Ureter (tissue), 1 donor: Measurements from ENCODE around the gene CASKIN1. TPM values are rescaled to one million over a fixed set of nuclear protein-coding genes. Genes with fewer than 3 reads are reported as not detected.

ENCODE experiments used
- DNase-seq: peaks from one replicate; pipeline ENCODE4 v3.0.0-alpha.2; 2020; ENCODE audit warnings: low spot score
- total RNA-seq: library from RNA; stranded (reverse); gene quantifications from one replicate; pipeline ENCODE4 v1.2.4, GENCODE V29; 2023
- donor health status: DM: yes; HTN: yes; CAD: no.

The CASKIN1 gene
- total RNA-seq, 1 donor from 2014 or later, result 0.05 TPM

DNA sequence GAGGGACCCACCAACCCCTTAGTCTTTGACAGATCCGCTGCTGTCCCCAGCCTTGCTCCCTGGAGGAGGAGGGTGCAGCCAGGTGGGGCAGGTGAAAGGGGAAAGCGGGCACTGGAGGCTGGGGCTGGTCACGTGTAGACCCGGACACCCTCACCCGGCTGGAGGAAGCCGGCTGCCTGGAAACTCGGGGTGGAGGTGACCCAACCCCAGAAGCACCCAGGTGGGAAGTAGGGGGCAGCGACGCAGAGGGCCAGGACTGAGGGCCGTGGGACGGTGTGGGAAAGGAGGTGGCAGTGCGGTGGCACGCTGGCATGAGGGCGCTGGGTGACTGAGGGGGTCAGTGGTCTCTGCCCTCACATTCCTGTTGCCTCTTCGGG is 38.2 kb downstream of the CASKIN1 start:
- no peak for DNase-seq

- DNase-seq, result no peak
Measured at GRCh38 chr16:2157480-2158261, 38.7 kb downstream of the CASKIN1 start.

DNA sequence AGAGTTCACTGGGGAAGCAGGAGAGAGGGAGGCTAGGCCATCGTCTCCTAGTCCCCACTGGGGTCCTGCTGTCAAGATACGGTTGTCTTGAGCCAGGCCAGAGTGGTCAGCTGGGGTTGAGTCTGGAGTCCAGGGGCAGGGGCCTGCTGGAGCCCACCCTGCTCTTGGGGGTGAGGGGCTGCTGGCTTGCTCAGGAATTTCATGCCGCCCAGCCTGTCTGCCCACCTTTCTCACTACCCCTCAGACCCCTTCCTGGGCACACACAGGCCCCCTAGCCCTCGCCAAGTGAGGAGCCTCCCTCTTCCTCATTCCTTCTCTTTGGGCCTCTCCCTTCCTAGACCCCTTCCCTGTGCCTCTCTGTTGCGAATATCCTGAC is 39.6 kb downstream of the CASKIN1 start:
- no peak for DNase-seq

DNA sequence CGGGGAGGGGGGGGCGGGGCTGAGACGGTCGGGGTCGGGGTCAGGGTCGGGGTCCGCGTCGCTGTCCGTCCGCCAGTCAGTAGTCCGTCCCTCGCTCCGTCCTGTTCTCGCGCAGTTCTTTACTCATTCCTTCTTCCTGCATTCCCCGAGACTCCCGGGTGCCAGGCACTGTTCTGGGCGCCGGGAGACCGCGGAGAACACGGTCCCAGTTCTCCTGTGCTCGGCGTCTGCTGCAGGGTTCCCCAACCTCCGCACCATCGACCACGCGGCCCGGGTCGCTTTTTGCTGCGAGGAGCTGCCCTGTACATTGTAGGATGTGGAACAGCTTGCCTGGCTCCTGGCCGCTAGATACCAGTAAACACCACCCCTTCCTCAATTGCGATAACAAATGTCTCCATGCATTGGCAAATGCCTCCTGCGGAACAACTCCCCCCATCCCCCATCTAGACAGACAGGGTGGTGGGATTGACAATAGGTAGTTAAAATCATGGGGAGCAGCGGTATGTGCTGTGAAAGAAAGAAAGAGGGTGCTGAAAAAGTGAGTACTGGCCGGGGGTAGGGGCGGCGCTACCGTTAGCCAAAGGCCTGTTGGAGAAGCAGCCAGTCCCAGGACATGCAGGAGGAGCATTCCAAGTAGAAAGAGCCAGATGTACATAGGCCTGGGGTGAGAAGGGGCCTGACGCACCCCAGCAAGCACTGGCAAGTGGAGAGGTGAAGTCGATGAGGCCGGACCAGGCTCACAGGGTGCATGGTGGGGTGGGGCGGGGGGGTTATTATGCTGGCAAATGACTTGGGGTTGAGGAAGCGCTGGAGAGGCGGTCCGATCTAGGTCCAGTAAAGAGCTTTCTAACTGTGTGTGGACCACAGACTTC is 40.2 kb downstream of the CASKIN1 start:
- DNase-seq, result no peak

DNA sequence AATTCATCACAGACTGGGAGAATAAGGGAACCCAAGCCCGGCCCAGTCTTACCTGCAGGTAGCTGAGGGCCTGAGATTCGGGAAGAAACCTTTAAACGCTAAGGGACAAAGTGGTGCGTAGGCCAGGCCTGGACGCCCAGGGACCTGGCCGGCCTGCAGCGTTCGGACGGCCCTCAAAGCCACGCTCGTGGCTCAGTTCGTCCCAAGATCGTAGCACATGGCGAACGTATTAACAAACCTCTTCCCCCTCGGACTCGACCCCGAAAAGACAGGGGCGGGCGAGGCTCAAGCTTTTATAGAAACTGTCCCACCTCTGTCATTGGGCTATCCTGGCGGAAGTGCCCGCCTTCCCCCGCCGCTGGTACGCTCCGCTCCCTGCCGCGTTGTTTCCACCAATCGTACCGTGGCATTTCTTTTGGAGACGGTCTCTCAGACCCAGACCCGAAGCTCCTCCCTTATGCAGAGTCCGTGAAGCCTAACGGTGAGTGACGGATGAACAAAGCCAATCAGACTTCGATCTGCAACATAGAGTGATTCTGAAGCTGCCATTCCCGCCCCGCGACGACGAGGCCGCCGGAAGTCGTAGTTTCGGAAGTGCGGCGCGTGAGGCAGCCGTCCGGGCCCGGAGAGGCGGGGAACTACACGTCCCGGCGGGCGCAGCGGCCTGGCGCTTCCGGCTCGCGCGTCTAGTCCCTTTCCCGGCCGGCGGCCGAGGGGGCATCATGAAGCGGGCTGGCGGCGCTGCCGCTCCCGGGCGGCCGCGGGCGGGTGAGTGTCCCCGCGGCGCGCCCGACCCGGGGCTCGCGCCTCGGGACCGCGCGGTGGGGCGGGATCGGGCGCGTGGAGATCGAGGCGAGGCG is 41.1 kb downstream of the CASKIN1 start, which contains the start of gene TRAF7:
Gene TRAF7, plus strand, starts transcription at position 692 of the 860 bp plus-strand sequence. CDS start 8,139 bp downstream, outside the sequence.
- peak; percentile 100 for DNase-seq

DNA sequence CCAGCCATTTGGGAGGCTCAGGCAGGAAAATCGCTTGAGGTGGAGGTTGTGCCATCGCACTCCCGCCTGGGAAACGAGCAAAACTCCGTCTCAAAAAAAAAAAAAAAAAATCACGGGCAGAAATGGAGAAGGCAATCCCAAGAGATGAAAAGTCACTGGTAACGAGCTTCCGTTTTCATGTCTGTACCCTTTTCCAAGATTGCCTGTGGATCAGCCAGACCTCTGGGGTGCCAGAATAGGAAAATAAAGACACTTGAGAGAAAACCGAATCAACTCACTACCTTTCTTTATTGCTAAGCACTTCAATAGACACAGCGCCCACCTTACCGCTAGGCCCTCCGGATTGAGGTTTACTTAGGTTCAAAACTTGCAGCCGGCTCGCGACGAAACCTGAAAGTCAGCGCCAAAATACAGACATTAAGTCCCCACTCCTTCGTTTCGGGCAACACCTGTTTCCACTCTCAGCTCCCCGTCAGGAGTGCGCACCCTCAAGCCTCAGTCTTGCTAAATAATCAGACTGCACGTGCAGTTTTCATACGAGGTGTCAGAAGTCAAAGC is 41.8 kb downstream of the CASKIN1 start:
- DNase-seq, result no peak

- DNase-seq, result no peak
Measured at GRCh38 chr16:2152695-2153506, 43.5 kb downstream of the CASKIN1 start.

DNA sequence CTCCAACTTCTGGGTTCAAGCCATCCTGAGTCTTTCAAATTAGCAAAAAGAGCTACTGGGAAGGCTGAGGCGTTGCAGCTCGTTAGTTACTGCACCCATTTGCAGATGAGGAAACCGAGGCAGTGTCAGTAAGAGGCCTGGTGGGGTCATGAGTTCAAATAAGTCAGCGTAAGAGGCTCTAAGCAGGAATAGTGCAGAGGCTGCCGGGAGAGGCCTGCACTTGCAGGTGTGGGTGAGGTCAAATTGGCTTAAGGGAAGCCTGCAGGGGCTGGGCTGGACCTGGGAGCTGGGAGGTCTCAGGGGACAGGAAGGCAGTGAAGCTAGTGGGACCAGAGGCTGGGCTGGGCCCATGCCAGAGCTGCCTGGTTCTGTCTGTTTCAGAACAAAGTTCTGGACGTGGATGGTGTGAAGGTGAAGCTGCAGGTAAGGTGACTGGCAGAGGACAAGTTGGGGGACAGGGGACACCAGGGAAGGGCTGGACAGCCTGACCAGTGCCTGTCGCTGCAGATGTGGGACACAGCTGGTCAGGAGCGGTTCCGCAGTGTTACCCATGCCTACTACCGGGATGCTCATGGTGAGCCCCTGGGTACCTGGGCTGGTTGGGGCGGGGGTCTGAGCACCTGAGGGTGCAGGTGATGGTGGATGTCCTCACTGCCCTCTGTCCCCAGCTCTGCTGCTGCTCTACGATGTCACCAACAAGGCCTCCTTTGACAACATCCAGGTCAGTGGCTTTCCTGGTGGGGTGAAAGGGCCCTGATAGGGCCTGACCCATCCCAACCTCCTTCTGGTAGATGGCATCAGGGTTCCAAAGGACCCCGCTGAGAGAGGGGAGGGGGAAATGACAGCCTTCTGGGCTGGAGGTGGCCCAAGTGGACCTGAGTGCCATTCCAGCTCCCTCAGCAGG is 45.0 kb downstream of the CASKIN1 start:
- DNase-seq, result no peak

GRCh38 chr16:2150418-2151187 is 45.8 kb downstream of the CASKIN1 start:
- no peak for DNase-seq

DNA sequence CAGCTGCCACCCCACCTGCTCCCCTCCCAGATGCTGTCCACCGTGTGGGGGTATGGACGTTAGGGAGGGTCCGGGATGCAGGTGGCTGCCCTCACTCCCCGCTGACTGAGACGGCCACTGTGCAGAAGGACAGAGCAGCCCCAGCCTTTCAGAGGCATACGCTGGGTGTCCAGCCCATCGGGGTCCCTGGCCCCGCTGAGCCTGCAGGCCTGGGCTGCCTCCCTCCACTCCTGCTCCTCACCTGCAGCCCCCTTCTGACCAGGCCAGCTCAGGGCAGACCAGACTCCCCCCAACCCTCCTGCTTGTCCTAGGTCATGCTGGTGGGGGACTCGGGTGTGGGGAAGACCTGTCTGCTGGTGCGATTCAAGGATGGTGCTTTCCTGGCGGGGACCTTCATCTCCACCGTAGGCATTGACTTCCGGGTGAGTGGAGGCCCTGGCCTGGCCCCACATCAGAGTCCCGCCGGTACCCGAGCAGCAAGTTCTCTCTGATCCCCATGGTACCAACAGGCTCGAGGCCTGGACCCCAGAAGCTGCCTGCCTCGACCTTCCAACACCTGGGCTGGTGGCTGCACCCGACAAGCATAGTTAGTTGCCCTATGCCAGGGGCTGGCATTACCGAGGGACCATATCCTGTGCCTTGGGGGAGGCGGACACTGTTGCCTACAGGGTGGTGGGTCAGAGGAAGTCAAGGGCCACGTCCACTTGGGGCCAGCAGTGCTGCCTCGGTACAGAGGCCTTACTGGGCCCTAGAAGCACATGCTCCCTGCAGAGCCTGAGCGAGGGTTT is 46.6 kb downstream of the CASKIN1 start:
- no peak for DNase-seq

DNA sequence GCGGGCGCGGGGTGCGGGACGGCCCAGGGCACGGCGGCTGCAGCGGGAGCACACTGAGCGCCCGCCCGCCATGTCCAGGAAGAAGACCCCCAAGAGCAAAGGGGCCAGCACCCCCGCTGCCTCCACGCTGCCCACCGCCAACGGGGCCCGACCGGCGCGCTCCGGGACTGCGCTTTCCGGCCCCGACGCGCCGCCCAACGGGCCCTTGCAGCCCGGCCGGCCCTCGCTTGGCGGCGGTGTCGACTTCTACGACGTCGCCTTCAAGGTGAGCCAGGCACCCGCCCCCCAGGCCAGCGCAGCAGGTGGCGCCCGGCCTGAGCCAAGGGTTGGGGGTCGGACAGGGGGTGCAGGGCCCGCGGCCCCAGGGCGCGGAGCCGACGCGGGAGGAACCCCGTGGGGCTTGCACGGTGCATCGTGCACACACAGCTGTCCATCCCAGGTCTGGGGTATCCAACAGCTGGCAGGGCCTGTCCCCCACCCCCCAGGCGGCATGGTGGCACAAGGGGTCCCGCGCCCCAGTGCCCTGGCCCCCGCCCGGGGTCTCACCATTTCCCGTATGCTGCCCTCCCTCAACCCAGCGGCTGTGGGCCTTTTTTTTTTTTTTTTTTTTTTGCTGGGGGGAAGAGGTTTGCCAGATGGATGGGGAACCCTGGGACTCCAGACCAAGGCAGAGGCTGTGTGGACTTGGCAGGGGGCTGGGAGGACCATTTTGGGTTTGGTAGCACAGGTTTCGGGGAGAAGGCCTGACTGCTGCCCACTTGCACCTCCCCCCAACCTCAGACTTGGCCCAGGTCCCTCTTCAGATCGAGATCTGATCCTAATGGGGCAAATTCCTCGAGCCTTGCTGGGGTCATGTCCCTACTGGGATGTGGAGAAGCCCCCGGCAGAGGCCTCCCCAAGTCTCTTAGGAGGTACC is 47.4 kb downstream of the CASKIN1 start:
- DNase-seq, result no peak

GRCh38 chr16:2147981-2148671 is 48.3 kb downstream of the CASKIN1 start, which contains the start of gene RAB26:
TSS of gene RAB26 (plus strand) at chr16:2148625. CDS start at chr16:2148784, 159 bp downstream.
- DNase-seq, result peak; percentile 90

- DNase-seq, result no peak
Measured at GRCh38 chr16:2147378-2147777, 49.0 kb downstream of the CASKIN1 start.

GRCh38 chr16:2145843-2146242 is 50.6 kb downstream of the CASKIN1 start:
- DNase-seq, result no peak

- no peak for DNase-seq
Measured at GRCh38 chr16:2143878-2144485, 52.4 kb downstream of the CASKIN1 start.
